ENCODE results near the gene ZNF599.
"Not testable (repeated sequence)": the region's sequence is repeated elsewhere in the genome, so short reads cannot be mapped to it uniquely, and the experiment has no call there.

Gene ZNF599

DNA sequence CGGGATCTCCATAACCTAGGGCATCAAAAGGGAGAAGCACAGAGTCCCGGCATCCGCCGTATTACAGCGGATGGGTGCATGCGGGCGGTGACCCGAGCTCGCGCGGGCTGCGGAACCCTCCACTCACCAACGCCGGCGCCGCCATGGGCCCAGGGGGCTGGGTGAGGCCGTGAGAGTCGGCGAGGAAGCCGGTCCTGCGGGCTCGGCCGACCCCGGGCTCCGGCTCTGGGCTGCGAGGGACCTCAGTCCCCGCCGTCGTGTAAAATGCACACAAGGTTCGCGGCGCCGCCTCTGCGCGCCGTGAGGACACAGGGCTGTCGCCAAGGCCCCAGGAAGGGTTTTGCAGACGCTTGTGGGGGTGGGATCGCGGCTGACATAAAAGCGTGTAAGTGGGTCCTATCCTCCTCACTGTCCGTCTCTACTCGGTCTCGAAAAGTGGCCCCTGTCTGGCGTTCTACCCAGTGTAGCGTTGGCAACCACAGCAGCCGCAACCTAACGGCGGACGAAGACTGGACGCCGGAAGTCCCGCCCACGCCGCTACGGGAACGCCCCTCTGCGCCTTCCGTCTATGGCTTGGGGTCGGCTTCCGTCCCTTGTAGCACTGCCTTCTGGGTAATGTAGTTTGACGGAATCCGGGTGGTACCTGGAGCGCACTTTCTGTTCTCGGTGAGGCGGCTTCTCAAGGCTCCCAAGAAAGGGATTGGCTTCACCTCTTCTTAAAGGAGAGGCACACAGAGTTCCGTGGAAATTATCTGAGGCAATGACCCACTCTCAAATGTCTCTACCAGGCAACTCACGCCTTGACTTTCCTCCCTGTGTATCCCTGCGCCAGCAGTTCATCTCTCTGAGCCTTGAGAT, at the start of gene ZNF599:
TSS of gene ZNF599 (minus strand) at position 519 of the 858 bp plus-strand sequence. CDS start at position 145, 374 bp downstream.
- H3K9me3 Mint-ChIP-seq, result peaks cover 22% of the 10 kb centered on the region
- H3K4me1 Mint-ChIP-seq, result peaks cover 17% of the 10 kb centered on the region
- peaks cover 21% of the 10 kb centered on the region for H3K36me3 Mint-ChIP-seq

GRCh38 chr19:34818270-34818669, 45.3 kb upstream of the ZNF599 start:
- DNase-seq, result no peak
- Mint-ChIP-seq H3K36me3 (no peaks in the 10 kb centered on the region), H3K4me1 (peaks cover under 1% of the 10 kb centered on the region), H3K27me3 (peaks cover 3% of the 10 kb centered on the region), H3K9me3 (no peaks in the 10 kb centered on the region), H3K27ac (no peak overlapping the region), H3K4me3 (no peak overlapping the region)
- CTCF ChIA-PET, result no interaction called here

More for the DNA sequence above, at the start of gene ZNF599:
- Mint-ChIP-seq H3K27me3 (peaks cover 5% of the 10 kb centered on the region), H3K27ac (peak within 1 kb of the TSS; percentile 93), H3K4me3 (peak within 1 kb of the TSS; percentile 92)
- CTCF ChIA-PET, result interaction anchor here (0.9 kb wide), 1 partner anchor 133 kb away, joined by 3 read pairs; no protein-coding TSS in a partner anchor
- peak; percentile 93 for DNase-seq

DNA sequence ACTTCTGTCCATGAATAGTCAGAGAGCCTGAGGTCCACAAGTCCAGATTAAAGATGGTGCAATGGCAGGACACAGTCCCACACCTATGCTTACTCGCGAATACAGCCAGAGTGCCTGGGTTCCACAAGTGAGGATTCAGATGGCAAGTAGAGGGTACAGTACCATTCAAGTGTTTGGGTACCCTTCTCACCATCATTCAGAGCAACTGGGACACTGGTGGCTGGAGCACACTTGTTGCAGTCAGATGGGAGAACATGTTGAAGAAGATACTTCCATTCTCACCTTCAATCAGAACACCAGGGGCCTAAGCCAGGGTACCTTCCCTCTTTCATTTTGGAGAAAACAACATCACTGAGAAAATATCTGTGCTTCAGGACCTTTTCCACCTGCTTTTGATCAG, 43.7 kb upstream of the ZNF599 start:
- Mint-ChIP-seq H3K4me1 (peaks cover 3% of the 10 kb centered on the region), H3K27ac (no peak overlapping the region), H3K4me3 (no peak overlapping the region), H3K36me3 (no peaks in the 10 kb centered on the region), H3K9me3 (no peaks in the 10 kb centered on the region), H3K27me3 (peaks cover 3% of the 10 kb centered on the region)
- no peak for DNase-seq
- CTCF ChIA-PET, result no interaction called here

DNA sequence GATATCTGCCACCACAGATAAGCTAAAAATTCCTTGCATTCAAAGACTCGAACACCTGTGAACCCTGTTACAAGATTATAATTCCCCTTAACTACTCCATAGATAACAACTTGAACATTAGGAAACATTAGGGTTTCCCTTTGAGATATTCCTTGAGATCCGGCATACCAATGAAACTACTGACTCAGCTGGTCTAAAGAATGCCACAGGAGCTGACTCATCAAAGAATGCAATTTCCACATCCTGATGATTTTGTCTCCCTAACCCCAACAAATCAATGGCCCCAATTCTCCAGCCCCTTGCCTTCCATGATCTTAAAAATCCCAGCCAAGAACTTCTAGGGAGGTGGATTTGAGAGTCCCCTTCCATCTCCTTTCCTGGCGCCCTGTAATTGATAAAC, 35.6 kb upstream of the ZNF599 start:
- no peak for DNase-seq
- CTCF ChIA-PET, result interaction anchor here (0.6 kb wide), 1 partner anchor 95 kb away, joined by 3 read pairs; no protein-coding TSS in a partner anchor
- H3K4me1 Mint-ChIP-seq, result peaks cover 3% of the 10 kb centered on the region
- no peaks in the 10 kb centered on the region for H3K36me3 Mint-ChIP-seq
- H3K27ac Mint-ChIP-seq, result no peak overlapping the region
- no peaks in the 10 kb centered on the region for H3K27me3 Mint-ChIP-seq
- H3K4me3 Mint-ChIP-seq, result no peak overlapping the region
- H3K9me3 Mint-ChIP-seq, result peaks cover 28% of the 10 kb centered on the region

- Mint-ChIP-seq H3K4me3 (no peak overlapping the region), H3K27ac (no peak overlapping the region), H3K36me3 (no peaks in the 10 kb centered on the region), H3K27me3 (no peaks in the 10 kb centered on the region), H3K4me1 (no peaks in the 10 kb centered on the region), H3K9me3 (peaks cover 30% of the 10 kb centered on the region)
- DNase-seq, result no peak
- CTCF ChIA-PET, result no interaction called here
These were observed 34.2 kb upstream of the ZNF599 start for GRCh38 chr19:34806976-34807860.

DNA sequence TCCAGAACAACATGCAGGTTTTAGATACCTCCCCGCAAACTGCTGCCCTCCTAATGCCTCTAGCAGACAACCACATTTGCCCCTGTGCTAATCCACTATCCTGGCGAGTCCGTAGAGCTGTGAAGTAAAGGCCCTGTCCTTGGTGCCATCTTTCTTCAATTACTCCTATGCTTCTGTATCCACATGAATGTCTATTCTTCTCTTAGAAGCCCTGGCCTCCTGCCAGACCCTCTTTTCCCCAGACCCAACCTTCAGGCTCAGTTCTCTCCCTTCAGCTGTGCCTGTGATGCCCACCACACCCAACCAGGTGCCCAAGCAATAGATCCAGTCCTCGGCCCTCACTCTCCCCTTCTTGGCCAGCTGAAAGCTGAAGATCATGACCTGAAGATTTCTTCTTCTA, 31.1 kb upstream of the ZNF599 start:
- DNase-seq, result no peak
- H3K4me3 Mint-ChIP-seq, result no peak overlapping the region
- no peaks in the 10 kb centered on the region for H3K27me3 Mint-ChIP-seq
- H3K9me3 Mint-ChIP-seq, result peaks cover 25% of the 10 kb centered on the region
- no peaks in the 10 kb centered on the region for H3K36me3 Mint-ChIP-seq
- CTCF ChIA-PET, result no interaction called here
- H3K4me1 Mint-ChIP-seq, result no peaks in the 10 kb centered on the region
- H3K27ac Mint-ChIP-seq, result no peak overlapping the region

- H3K27me3 Mint-ChIP-seq, H3K4me1 Mint-ChIP-seq, DNase-seq, H3K36me3 Mint-ChIP-seq, H3K27ac Mint-ChIP-seq, H3K4me3 Mint-ChIP-seq: not testable (repeated sequence)
- CTCF ChIA-PET, result interaction anchor here (0.7 kb wide), 1 partner anchor 148 kb away, joined by 3 read pairs; no protein-coding TSS in a partner anchor
- peaks cover 25% of the 10 kb centered on the region for H3K9me3 Mint-ChIP-seq
These were observed 23.9 kb upstream of the ZNF599 start for GRCh38 chr19:34796953-34797352.

DNA sequence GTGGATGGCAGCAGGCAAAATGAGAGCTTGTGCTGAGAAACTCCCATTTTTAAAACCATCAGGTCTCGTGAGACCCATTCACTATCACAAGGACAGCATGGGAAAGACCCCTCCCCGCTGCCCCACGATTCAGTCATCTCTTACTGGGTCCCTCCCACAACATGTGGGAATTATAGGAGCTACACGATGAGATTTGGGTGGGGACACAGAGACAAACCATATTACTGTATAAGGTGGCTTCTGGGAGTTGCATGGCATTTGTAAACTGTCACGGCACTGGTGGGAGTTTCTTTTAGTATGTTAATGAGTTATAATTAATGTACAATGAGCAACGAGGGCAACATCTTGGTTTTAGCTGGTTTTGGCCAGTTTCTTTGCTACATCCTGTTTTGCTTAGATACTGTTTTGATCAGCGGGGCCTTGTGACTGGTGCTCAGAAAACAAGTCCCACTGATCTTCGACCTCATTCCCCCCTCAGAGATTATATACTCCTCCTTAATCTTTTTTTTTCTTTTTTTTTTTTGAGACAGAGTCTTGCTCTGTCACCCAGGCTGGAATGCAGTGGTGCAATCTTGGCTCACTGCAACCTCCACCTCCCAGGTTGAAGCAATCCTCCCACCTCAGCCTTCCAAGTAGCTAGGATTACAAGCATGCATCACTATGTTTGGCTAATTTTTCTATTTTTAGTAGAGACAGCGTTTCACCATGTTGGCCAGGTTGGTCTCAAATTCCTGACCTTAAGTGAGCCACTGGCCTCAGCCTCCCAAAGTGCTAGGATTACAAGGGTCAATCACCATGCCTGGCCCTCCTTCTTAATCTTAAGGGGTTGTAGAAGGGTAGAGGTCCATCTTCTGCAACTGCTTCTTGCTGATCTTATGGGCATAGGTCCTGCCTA, 21.3 kb upstream of the ZNF599 start:
- DNase-seq, result no peak
- no peak overlapping the region for H3K4me3 Mint-ChIP-seq
- no peaks in the 10 kb centered on the region for H3K36me3 Mint-ChIP-seq
- H3K9me3 Mint-ChIP-seq, result peaks cover 22% of the 10 kb centered on the region
- no peak overlapping the region for H3K27ac Mint-ChIP-seq
- H3K27me3 Mint-ChIP-seq, result no peaks in the 10 kb centered on the region
- H3K4me1 Mint-ChIP-seq, result no peaks in the 10 kb centered on the region
- CTCF ChIA-PET, result no interaction called here

DNA sequence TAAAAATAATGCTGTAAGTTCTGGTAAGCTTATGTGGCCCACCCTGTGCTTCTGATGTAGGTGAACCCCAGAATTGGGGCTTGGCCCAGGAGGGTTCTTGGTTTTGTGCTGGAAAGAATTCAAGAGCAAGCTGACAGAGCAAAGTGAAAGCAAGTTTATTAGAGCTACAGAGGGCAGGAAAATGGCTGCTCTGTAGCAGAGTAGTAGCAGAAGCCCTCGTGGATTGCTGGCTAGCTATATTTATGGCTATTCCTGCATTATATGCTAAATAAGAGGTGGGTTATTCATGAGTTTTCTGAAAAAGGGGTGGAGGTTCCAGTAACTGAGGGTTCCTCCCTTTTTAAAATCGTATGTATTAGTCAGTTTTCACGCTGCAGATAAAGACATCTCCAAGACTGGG, 20.6 kb upstream of the ZNF599 start:
- Mint-ChIP-seq H3K9me3 (peaks cover 18% of the 10 kb centered on the region), H3K27ac (no peak overlapping the region), H3K4me3 (no peak overlapping the region), H3K4me1 (no peaks in the 10 kb centered on the region), H3K27me3 (no peaks in the 10 kb centered on the region), H3K36me3 (no peaks in the 10 kb centered on the region)
- CTCF ChIA-PET, result no interaction called here
- no peak for DNase-seq

DNA sequence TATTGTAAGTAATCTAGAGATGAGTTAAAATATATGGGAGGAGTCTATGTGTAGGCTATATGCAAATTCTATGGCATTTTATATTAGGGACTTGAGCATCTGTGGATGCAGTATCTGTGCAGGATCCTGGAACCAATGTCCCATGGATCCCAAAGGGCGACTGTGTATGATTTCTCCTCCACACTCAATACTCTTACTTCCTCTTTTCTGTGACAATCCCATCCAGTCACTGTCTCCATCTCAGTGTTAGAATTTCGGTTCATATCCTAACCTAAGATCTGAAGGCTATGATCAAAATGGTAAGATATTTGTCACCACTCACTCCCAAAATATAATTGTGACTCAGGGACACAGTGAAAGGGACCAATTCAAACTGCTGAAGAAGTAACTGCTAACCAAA, 15.1 kb upstream of the ZNF599 start:
- Mint-ChIP-seq H3K4me3 (no peak overlapping the region), H3K27me3 (no peaks in the 10 kb centered on the region), H3K27ac (no peak overlapping the region), H3K9me3 (peaks cover 17% of the 10 kb centered on the region), H3K36me3 (no peaks in the 10 kb centered on the region), H3K4me1 (no peaks in the 10 kb centered on the region)
- CTCF ChIA-PET, result no interaction called here
- DNase-seq, result no peak

GRCh38 chr19:34787059-34787824, 14.2 kb upstream of the ZNF599 start:
- Mint-ChIP-seq H3K36me3 (no peaks in the 10 kb centered on the region), H3K27ac (no peak overlapping the region), H3K4me3 (no peak overlapping the region), H3K27me3 (no peaks in the 10 kb centered on the region), H3K4me1 (no peaks in the 10 kb centered on the region), H3K9me3 (peaks cover 13% of the 10 kb centered on the region)
- CTCF ChIA-PET, result no interaction called here
- DNase-seq, result no peak

DNA sequence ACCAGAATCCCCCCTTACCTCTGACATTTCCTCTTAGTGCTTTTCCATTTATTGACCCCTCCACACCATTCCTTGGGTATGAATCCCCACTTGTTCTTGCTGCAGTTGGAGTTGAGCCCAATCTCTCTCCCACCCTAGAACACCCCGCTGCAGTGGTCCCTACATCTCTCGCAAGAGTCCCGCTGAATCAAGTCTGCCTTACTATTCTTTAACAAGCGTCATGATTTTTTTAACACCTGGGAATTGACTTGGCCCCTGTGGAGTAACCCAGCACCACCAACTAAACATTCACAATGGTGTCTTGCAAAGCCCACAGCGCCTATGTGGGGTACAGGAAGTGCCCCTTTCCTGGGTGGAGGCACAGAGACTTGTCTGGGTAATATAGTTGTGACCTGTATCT, 13.2 kb upstream of the ZNF599 start:
- Mint-ChIP-seq H3K27ac (no peak overlapping the region), H3K4me3 (no peak overlapping the region), H3K27me3 (no peaks in the 10 kb centered on the region), H3K36me3 (no peaks in the 10 kb centered on the region), H3K4me1 (no peaks in the 10 kb centered on the region), H3K9me3 (peaks cover 10% of the 10 kb centered on the region)
- no peak for DNase-seq
- CTCF ChIA-PET, result no interaction called here

DNA sequence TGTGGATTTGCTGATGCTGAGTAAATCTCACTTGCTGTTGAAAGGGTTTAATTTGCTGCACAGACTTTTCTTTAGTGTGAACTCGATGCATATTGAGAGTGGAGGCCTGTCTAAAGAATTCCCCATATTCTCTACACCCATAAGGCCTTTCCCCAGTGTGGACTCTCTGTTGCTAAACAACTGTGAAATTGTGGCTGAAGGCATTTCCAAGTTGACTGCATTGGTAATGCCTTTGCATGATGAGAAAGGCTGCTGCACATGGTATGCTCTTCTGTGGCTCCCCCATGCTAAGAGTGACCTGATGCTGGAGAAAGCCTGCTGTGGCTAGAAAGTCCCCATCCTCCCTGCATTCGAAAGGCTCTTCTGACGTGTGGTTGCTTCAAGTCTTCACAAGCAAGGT, 6.6 kb upstream of the ZNF599 start:
- H3K4me3 Mint-ChIP-seq, result no peak overlapping the region
- DNase-seq, result no peak
- no peaks in the 10 kb centered on the region for H3K27me3 Mint-ChIP-seq
- H3K36me3 Mint-ChIP-seq, result no peaks in the 10 kb centered on the region
- CTCF ChIA-PET, result no interaction called here
- H3K9me3 Mint-ChIP-seq, result peaks cover 13% of the 10 kb centered on the region
- H3K4me1 Mint-ChIP-seq, result no peaks in the 10 kb centered on the region
- no peak overlapping the region for H3K27ac Mint-ChIP-seq
